Spleen (tissue), 11 donors: ENCODE results near the gene COLEC12. TPM values are rescaled to one million over a fixed set of nuclear protein-coding genes. Genes with fewer than 3 reads are reported as not detected.

Experiments used
- DNase-seq: peaks from one replicate; pipeline ENCODE4 v3.0.0-alpha.2; 2020
- H3K27ac ChIP-seq, 8 donors: fragments of 200-600 bp; sonication (generic) in 7 of 8; 1 replicate in 4 of 8; 2 replicates in 4 of 8; pipeline versions ENCODE4 v1.5.0 to v1.8.0; 2016 to 2021; ENCODE audit warnings: inconsistent platforms in 4 of 8, mild to moderate bottlenecking in 4 of 8, moderate library complexity in 1 of 8
- H3K27me3 ChIP-seq, 7 donors: fragments of 200-600 bp; sonication (generic) in 6 of 7; replicated peaks in 1 of 7; 1 replicate in 4 of 7; 2 replicates in 3 of 7; pipeline versions ENCODE4 v1.5.0 to v1.8.0; 2016 to 2021; ENCODE audit warnings: inconsistent platforms in 3 of 7, mild to moderate bottlenecking in 1 of 7
- H3K36me3 ChIP-seq, 6 donors: fragments of 200-600 bp; sonication (generic) in 5 of 6; 1 replicate in 4 of 6; 2 replicates in 2 of 6; pipeline versions ENCODE4 v1.5.0 to v1.8.0; 2016 to 2021; ENCODE audit warnings: inconsistent platforms in 2 of 6
- H3K4me1 ChIP-seq, 6 donors: fragments of 200-600 bp; sonication (generic) in 5 of 6; 1 replicate in 3 of 6; 2 replicates in 3 of 6; pipeline versions ENCODE4 v1.5.0 to v1.8.0; 2016 to 2021; ENCODE audit warnings: inconsistent platforms in 3 of 6
- H3K4me3 ChIP-seq, 8 donors: fragments of 200-600 bp; sonication (generic) in 7 of 8; 1 replicate in 4 of 8; 2 replicates in 4 of 8; pipeline versions ENCODE4 v1.5.0 to v1.8.0; 2016 to 2021; ENCODE audit warnings: inconsistent platforms in 4 of 8, mild to moderate bottlenecking in 4 of 8, moderate library complexity in 2 of 8
- H3K9me3 ChIP-seq, 8 donors: fragments of 200-600 bp; sonication (generic) in 7 of 8; 1 replicate in 4 of 8; 2 replicates in 4 of 8; pipeline versions ENCODE4 v1.5.0 to v1.8.0; 2016 to 2021; ENCODE audit warnings: inconsistent platforms in 4 of 8
- CTCF ChIP-seq, 11 experiments: fragments of 200-600 bp in 7 of 11; fragments of 450-650 bp in 4 of 11; sonication (generic) in 4 of 11; IDR thresholded peaks in 8 of 11; conservative IDR thresholded peaks in 3 of 11; 1 replicate in 7 of 11; 2 replicates in 4 of 11; pipeline versions ENCODE4 v1.4.0 to v1.8.0; 2016 to 2021; ENCODE audit warnings: antibody characterized with exemption in 11 of 11, inconsistent platforms in 4 of 11, mild to moderate bottlenecking in 1 of 11
- POLR2A ChIP-seq, 3 donors: fragments of 450-650 bp; IDR thresholded peaks; one replicate each; pipeline ENCODE4 v1.5.1; 2017; ENCODE audit warnings: antibody characterized with exemption in 3 of 3, mild to moderate bottlenecking in 1 of 3
- POLR2AphosphoS5 ChIP-seq, 3 donors: sonication (generic); formaldehyde crosslinking; IDR thresholded peaks; one replicate each; pipeline ENCODE4 v1.5.1; 2017; ENCODE audit warnings: antibody characterized with exemption in 3 of 3
- WGBS, 5 donors: extraction: QIAGEN DNeasy Blood & Tissue Kit in 3 of 5; methylation state at CpG; one replicate each; pipeline versions ENCODE4 v1.1.5 to v1.1.7; 2013 to 2018; 5-methylcytosine and 5-hydroxymethylcytosine counted together
- intact Hi-C: fragments of 100-400 bp; cut with DNase I; formaldehyde crosslinking; loops from one replicate; pipeline ENCODE4 v1.15.0; 2023; ENCODE audit warnings: low total_unique reads
- polyA plus RNA-seq, 3 donors: library from polyadenylated mRNA; stranded (reverse); fragments of 200-250 nt; gene quantifications; one replicate each; pipeline ENCODE4 v1.2.1, GENCODE V29; 2013
- total RNA-seq, 7 donors: library from RNA; depleted of rRNA in 3 of 7; stranded (reverse); fragments of >200 nt in 3 of 7; fragmentation: NEBNext Ultra II Directional in 4 of 7; extraction: Animal tissue kit (Norgen Biotek cat#: 25700) in 4 of 7; gene quantifications; one replicate each; pipeline versions ENCODE4 v1.1.0 to v1.2.1, GENCODE V29; 2016 to 2021
- donor health status: healthy with polysubstance abuse.
- donor health status: DM: no; HTN: no; CAD: no; lungs with moderate emphysema.
- donor health status: DM: no; HTN: no; CAD: no.
- donor health status: Bipolar disorder and iron deficiency.
- donor health status: healthy.
- donor health status: DM: no; HTN: no; CAD: no.
- donor health status: DM: yes; HTN: yes; CAD: no.

Gene COLEC12
- total and polyA plus RNA-seq, 10 donors = 0.13 to 4.5 (median 1.0) TPM

DNA sequence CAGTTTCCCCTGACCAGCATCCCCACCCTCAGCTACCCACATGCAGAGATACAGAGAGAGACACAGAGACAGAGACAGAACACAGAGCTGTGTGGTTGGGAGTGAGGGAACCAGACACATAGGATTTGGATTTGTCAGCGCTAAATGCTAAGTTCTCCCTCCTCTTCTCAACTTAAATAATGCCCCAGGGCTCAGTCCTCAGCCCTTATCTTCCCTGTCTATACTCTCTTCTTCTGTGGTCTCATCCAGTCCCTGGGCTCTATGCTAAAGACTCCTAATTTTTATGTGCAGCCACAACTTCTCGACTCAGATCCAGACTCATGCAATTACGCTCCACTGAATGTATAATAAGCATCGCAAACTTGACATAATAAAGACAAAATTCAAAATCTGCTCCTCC lies 47.1 kb downstream of the COLEC12 start:
- WGBS, 5 donors = 86 to 98% (median 91%) methylated on average over 4 of the region's 4 CpGs
- TF ChIP-seq POLR2A (IDR thresholded peaks at IDR 0.05) (no peak), CTCF (IDR thresholded peaks at IDR 0.05 in 8 of 11, conservative IDR thresholded peaks at IDR 0.05 in 3 of 11) (no peak), POLR2AphosphoS5 (IDR thresholded peaks at IDR 0.05) (no peak)
- peaks cover 0 to 33% (median 26%) of the 10 kb centered on the region in 8 donors for H3K9me3 ChIP-seq
- H3K27me3 ChIP-seq = peaks cover 0 to 12% (median 0%) of the 10 kb centered on the region in 7 donors
- intact Hi-C loops = no loop called here
- no peak overlapping the region for H3K4me3 ChIP-seq
- H3K36me3 ChIP-seq = no peaks in the 10 kb centered on the region
- H3K4me1 ChIP-seq = peaks cover 0 to 15% (median 5%) of the 10 kb centered on the region in 6 donors
- H3K27ac ChIP-seq = no peak overlapping the region
- DNase-seq = no peak

DNA sequence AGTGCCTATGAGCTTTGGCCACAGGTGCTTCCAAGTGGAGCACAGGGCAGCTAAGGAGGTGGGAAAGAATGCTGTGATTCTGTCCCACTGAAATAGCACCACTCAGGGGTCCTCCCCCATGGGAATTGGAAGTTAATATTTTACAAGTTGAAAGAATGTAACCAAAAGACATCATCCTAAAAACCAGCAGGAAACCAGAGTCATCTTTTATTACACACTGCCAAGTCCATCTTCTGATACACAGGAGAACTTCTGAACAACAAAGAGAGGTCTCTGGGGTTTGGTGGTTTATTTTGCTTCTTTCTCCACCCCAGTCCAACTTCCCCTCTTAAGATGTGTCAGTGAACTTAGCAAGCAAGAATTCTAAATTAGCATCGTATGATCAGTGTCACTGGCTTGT lies 47.7 kb downstream of the COLEC12 start:
- Histone ChIP-seq H3K4me3 (no peak overlapping the region), H3K27ac (no peak overlapping the region), H3K36me3 (no peaks in the 10 kb centered on the region), H3K27me3 (peaks cover 0 to 12% (median 0%) of the 10 kb centered on the region in 7 donors), H3K4me1 (peaks cover 0 to 12% (median 5%) of the 10 kb centered on the region in 6 donors), H3K9me3 (peaks cover 0 to 33% (median 26%) of the 10 kb centered on the region in 8 donors)
- no peak for TF ChIP-seq POLR2A (IDR thresholded peaks at IDR 0.05)
- TF ChIP-seq POLR2AphosphoS5 (IDR thresholded peaks at IDR 0.05) = no peak
- no peak for TF ChIP-seq CTCF (IDR thresholded peaks at IDR 0.05 in 8 of 11, conservative IDR thresholded peaks at IDR 0.05 in 3 of 11)
- DNase-seq = no peak
- WGBS, 5 donors = 16 to 29% (median 20%) methylated on average over 1 of the region's 1 CpG
- intact Hi-C loops = no loop called here

DNA sequence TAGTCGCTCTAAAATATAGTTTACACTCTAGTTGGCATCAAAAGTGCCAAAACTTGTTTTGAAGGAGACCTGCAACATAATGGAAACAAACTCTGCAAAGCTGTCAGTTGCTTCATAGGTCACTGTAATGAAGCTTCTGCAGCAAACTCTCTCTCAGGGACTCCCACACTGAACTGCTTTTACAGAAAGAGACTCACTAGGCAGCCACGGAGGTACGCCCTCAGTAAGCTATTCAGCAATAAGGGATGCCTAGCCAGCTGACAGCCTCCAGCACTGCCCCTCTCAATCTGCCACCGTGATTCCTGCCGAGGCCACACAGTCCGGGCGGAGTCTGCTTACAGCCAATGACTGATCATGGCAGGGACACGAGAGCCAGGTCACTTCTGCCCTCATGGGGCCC lies 51.1 kb downstream of the COLEC12 start:
- intact Hi-C loops = no loop called here
- H3K9me3 ChIP-seq = peaks cover 0 to 33% (median 26%) of the 10 kb centered on the region in 8 donors
- TF ChIP-seq POLR2A (IDR thresholded peaks at IDR 0.05) = no peak
- peaks cover 0 to 6% (median 0%) of the 10 kb centered on the region in 7 donors for H3K27me3 ChIP-seq
- 62 to 72% (median 67%) methylated on average over 8 of the region's 8 CpGs for WGBS, 5 donors
- H3K36me3 ChIP-seq = no peaks in the 10 kb centered on the region
- no peak overlapping the region for H3K4me3 ChIP-seq
- no peak for DNase-seq
- H3K4me1 ChIP-seq = peaks cover 0 to 6% (median 3%) of the 10 kb centered on the region in 6 donors
- H3K27ac ChIP-seq = no peak overlapping the region

DNA sequence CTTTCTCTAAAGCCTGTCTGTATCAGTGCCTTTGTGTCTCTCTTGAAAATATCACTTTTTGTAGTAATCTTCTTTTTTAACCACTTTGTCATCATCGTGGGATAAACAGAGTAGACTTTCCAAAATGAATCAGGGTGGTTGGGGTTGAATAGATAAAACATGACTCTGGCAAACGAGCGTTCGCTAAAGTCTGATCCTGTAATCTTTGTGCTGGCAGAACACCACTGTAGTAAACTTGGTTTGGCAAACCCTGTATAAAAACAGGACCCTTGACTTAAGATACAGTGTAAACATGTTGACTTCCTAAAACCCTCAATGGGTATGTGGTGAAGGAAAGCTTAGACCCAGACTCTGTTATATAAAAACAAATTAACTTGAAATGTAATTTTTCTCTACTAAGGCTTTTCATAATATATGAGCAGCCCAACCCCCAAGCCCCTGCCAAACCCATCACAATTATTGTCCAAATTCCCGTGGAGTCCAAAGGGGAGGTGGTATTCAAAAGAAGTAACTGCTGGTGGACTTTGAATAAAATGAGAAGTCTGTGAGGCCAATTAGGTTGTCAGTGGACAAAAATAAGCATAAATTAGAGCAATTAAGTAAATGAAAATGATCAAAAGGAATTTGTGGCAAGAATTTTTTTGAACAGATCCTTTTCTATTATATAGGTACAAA lies 52.2 kb downstream of the COLEC12 start:
- peaks cover 0 to 6% (median 0%) of the 10 kb centered on the region in 7 donors for H3K27me3 ChIP-seq
- H3K4me1 ChIP-seq = peaks cover 0 to 6% (median 3%) of the 10 kb centered on the region in 6 donors
- intact Hi-C loops = no loop called here
- H3K4me3 ChIP-seq = no peak overlapping the region
- no peak for DNase-seq
- 70 to 87% (median 82%) methylated on average over 5 of the region's 5 CpGs for WGBS, 5 donors
- H3K36me3 ChIP-seq = no peaks in the 10 kb centered on the region
- TF ChIP-seq POLR2A (IDR thresholded peaks at IDR 0.05) (no peak), CTCF (IDR thresholded peaks at IDR 0.05 in 8 of 11, conservative IDR thresholded peaks at IDR 0.05 in 3 of 11) (no peak), POLR2AphosphoS5 (IDR thresholded peaks at IDR 0.05) (no peak)
- H3K27ac ChIP-seq = no peak overlapping the region
- H3K9me3 ChIP-seq = peaks cover 0 to 33% (median 26%) of the 10 kb centered on the region in 8 donors
